ENCODE data around the gene MTF2.
"Not testable (repeated sequence)": the region's sequence is repeated elsewhere in the genome, so short reads cannot be mapped to it uniquely, and the experiment has no call there.

MTF2 gene
- long read RNA-seq, full-length matches to known transcripts, result 52 of 259 reads
- long read RNA-seq, partial matches to known transcripts, result 157 of 259 reads
- long read RNA-seq, other reads (novel, unspliced or antisense), result 50 of 259 reads

DNA sequence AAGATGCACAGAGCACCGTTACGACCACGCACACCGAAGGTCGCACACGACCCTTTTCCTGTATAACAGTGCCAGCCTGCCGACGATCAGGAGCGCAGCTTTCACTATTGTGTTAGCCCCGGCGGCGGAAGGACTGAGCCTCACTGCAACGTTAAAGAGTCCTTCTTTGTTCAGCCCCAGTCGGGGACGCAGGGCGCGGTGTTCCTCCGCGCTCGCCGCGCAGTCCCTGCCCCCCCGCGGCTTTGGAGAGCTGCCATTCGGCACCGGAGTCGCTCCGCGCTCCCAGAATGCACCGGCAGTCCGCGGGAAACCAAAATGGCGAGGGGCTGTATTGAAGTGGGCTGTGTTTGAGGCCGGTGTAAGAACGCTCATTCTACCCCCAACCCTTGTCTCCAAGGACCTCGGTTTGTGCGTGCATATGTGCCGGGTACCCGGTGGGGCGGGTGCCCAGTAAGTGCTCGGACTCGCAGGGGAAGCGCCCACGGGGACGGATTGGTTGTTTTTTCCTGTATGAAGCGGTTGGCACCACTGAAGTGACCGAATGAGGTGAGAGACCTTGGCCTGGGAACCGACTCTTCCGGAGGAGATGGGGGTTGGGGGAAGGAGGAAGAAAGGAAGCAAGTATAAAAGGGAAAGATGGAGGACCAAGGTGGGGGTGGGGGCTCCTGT, at the start of gene MTF2:
Gene MTF2 (plus strand): TSS at position 298 of the 669 bp plus-strand sequence. CDS start 244 bp downstream, at position 542.
- Histone ChIP-seq H3K4me3 (replicated peaks; ENCODE audit: insufficient read depth, low read length) (peak within 1 kb of the TSS; percentile 82), H3K27ac (replicated peaks) (peak within 1 kb of the TSS; percentile 98), H3K27me3 (ENCODE audit: insufficient read depth, poor library complexity, severe bottlenecking) (no peaks in the 10 kb centered on the region)
- TF ChIP-seq POLR2AphosphoS5 (IDR thresholded peaks at IDR 0.05; ENCODE audit: low read depth), result peak; percentile 99
- TF ChIP-seq, protein P1, sequence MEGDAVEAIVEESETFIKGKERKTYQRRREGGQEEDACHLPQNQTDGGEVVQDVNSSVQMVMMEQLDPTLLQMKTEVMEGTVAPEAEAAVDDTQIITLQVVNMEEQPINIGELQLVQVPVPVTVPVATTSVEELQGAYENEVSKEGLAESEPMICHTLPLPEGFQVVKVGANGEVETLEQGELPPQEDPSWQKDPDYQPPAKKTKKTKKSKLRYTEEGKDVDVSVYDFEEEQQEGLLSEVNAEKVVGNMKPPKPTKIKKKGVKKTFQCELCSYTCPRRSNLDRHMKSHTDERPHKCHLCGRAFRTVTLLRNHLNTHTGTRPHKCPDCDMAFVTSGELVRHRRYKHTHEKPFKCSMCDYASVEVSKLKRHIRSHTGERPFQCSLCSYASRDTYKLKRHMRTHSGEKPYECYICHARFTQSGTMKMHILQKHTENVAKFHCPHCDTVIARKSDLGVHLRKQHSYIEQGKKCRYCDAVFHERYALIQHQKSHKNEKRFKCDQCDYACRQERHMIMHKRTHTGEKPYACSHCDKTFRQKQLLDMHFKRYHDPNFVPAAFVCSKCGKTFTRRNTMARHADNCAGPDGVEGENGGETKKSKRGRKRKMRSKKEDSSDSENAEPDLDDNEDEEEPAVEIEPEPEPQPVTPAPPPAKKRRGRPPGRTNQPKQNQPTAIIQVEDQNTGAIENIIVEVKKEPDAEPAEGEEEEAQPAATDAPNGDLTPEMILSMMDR (IDR thresholded peaks at IDR 0.05; ENCODE audit: insufficient read depth, low read length), result no peak
- no peak for TF ChIP-seq SPI1 (IDR thresholded peaks at IDR 0.05; ENCODE audit: borderline replicate concordance, low read depth)
- TF ChIP-seq GABPA (IDR thresholded peaks at IDR 0.05; ENCODE audit: low read depth), result peak; percentile 47; the same call in 1 of the 2 replicates
- TF ChIP-seq, protein P2, sequence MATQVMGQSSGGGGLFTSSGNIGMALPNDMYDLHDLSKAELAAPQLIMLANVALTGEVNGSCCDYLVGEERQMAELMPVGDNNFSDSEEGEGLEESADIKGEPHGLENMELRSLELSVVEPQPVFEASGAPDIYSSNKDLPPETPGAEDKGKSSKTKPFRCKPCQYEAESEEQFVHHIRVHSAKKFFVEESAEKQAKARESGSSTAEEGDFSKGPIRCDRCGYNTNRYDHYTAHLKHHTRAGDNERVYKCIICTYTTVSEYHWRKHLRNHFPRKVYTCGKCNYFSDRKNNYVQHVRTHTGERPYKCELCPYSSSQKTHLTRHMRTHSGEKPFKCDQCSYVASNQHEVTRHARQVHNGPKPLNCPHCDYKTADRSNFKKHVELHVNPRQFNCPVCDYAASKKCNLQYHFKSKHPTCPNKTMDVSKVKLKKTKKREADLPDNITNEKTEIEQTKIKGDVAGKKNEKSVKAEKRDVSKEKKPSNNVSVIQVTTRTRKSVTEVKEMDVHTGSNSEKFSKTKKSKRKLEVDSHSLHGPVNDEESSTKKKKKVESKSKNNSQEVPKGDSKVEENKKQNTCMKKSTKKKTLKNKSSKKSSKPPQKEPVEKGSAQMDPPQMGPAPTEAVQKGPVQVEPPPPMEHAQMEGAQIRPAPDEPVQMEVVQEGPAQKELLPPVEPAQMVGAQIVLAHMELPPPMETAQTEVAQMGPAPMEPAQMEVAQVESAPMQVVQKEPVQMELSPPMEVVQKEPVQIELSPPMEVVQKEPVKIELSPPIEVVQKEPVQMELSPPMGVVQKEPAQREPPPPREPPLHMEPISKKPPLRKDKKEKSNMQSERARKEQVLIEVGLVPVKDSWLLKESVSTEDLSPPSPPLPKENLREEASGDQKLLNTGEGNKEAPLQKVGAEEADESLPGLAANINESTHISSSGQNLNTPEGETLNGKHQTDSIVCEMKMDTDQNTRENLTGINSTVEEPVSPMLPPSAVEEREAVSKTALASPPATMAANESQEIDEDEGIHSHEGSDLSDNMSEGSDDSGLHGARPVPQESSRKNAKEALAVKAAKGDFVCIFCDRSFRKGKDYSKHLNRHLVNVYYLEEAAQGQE (IDR thresholded peaks at IDR 0.05; ENCODE audit: insufficient replicate concordance, low read depth), result peak; percentile 79
- DNase-seq (ENCODE audit: low read depth in 1 of 2, low spot score in 1 of 2), result peak; percentile 96

DNA sequence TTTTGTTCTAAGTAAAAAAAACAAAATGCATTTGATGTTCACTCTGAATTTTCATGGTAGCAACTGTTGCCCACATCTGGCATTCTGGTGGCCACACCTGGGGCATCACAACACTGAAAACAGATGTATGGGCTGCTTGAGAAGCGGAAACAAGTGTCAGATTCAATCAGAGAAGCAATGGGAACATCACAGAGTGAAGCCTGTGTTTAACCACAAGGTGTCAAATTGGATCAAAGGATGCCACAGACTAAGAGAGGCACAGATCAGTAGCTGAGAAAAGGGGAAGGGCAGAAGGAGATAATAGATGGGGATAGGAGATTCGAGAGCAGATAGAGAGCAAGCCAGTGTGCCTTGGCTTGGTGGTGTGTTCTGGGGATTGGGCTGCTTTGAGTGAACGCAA, 49.8 kb upstream of the MTF2 start:
- peak overlapping the region; percentile 36 for H3K27ac ChIP-seq (replicated peaks)
- H3K27me3 ChIP-seq (ENCODE audit: insufficient read depth, poor library complexity, severe bottlenecking), result peaks cover 7% of the 10 kb centered on the region
- DNase-seq (ENCODE audit: low read depth in 1 of 2, low spot score in 1 of 2), result peak in 1 of 2 experiments; percentile 3
- no peak overlapping the region for H3K4me3 ChIP-seq (replicated peaks; ENCODE audit: insufficient read depth, low read length)
- TF ChIP-seq GABPA (IDR thresholded peaks at IDR 0.05; ENCODE audit: low read depth), result no peak
- TF ChIP-seq, protein P2 (IDR thresholded peaks at IDR 0.05; ENCODE audit: insufficient replicate concordance, low read depth), result no peak
- no peak for TF ChIP-seq SPI1 (IDR thresholded peaks at IDR 0.05; ENCODE audit: borderline replicate concordance, low read depth)

DNA sequence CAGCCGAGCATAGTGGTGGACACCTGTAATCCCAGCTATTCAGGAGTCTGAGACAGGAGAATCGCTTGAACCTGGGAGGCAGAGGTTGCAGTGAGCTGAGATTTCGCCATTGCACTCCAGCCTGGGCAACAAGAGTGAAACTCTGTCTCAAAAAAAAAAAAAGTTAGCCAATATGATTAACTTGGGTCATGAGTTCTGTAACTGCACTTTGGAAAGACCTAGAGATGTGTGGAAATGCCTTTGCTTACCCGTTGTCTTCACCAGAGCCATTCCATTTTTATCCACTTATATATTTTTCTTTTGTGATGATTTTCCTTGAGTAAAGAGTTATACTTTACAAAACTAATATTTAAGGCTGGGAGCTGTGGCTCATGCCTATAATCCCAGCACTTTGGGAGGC, 48.9 kb upstream of the MTF2 start:
- not testable (repeated sequence) for H3K27me3 ChIP-seq (ENCODE audit: insufficient read depth, poor library complexity, severe bottlenecking); H3K4me3 ChIP-seq (replicated peaks; ENCODE audit: insufficient read depth, low read length)
- H3K27ac ChIP-seq (replicated peaks), result peak overlapping the region; percentile 36; the same call in 1 of the 2 replicates
- peak in 1 of 2 experiments; percentile 24 for DNase-seq (ENCODE audit: low read depth in 1 of 2, low spot score in 1 of 2)

DNA sequence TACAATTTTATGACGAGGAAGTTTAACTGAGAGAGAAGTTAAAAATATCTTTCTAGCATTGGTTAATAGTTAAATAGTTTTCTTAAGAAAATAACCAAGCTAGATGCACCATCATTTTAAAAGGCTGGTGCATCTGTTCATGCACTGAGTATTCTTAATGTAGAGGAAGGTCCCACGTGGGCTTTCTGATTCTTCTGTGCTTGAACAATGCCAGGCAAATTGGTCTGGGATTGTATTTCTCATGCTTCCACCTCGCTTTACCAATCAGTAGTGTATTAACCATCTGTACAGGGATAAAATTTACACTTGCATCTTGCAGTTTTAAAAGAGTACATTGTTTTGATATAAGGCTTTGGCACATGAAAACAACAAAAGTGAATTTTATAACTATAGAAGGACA, 47.4 kb upstream of the MTF2 start:
- TF ChIP-seq POLR2AphosphoS5 (IDR thresholded peaks at IDR 0.05; ENCODE audit: low read depth), result no peak
- TF ChIP-seq, protein P2 (IDR thresholded peaks at IDR 0.05; ENCODE audit: insufficient replicate concordance, low read depth), result no peak
- TF ChIP-seq, protein P1 (IDR thresholded peaks at IDR 0.05; ENCODE audit: insufficient read depth, low read length), result no peak
- no peak for TF ChIP-seq GABPA (IDR thresholded peaks at IDR 0.05; ENCODE audit: low read depth)
- TF ChIP-seq SPI1 (IDR thresholded peaks at IDR 0.05; ENCODE audit: borderline replicate concordance, low read depth), result no peak
- DNase-seq (ENCODE audit: low read depth in 1 of 2, low spot score in 1 of 2), result no peak
- Histone ChIP-seq H3K27ac (replicated peaks) (no peak overlapping the region), H3K27me3 (ENCODE audit: insufficient read depth, poor library complexity, severe bottlenecking) (no peaks in the 10 kb centered on the region), H3K4me3 (replicated peaks; ENCODE audit: insufficient read depth, low read length) (no peak overlapping the region)
